Body of pancreas (tissue), 4 donors: Measurements from ENCODE around the gene EIF3A. TPM values are rescaled to one million over a fixed set of nuclear protein-coding genes. Genes with fewer than 3 reads are reported as not detected.
A peak's percentile ranks its signal among the peaks of the same experiment; 100 is the strongest.

Experiments
- ATAC-seq: fragments of 150-250 bp; one replicate; pipeline ENCODE4 v1.9.1; 2016
- DNase-seq, 4 donors: peaks; one replicate each; pipeline ENCODE4 v3.0.0-alpha.2; 2019
- H3K27ac ChIP-seq, 4 donors: fragments of 200-600 bp; sonication (generic); 1 replicate in 3 of 4; 2 replicates in 1 of 4; pipeline versions ENCODE4 v1.5.1 to v1.6.1; 2016 to 2019; ENCODE audit warnings: mild to moderate bottlenecking in 1 of 4, mixed read lengths in 1 of 4, moderate library complexity in 1 of 4
- H3K27me3 ChIP-seq, 2 donors: fragments of 200-600 bp; sonication (generic); one replicate each; pipeline ENCODE4 v1.6.0; 2016; ENCODE audit warnings: mild to moderate bottlenecking in 1 of 2
- H3K36me3 ChIP-seq, 2 donors: fragments of 200-600 bp; sonication (generic); replicated peaks in 1 of 2; 2 replicates each; pipeline ENCODE4 v1.5.1; 2016; ENCODE audit warnings: low read depth in 2 of 2; ENCODE audit not compliant: insufficient read depth in 1 of 2
- H3K4me1 ChIP-seq: fragments of 200-600 bp; sonication (generic); one replicate; pipeline ENCODE4 v1.6.0; 2016
- H3K4me3 ChIP-seq, 2 donors: fragments of 200-600 bp; sonication (generic); 1 replicate in 1 of 2; 2 replicates in 1 of 2; pipeline ENCODE4 v1.5.1; 2016 to 2019
- H3K9me3 ChIP-seq, 3 donors: fragments of 200-600 bp; sonication (generic); 1 replicate in 2 of 3; 2 replicates in 1 of 3; pipeline ENCODE4 v1.5.1; 2016
- CTCF ChIP-seq, 7 experiments: fragments of 450-650 bp in 4 of 7; fragments of 200-600 bp in 3 of 7; sonication (generic) in 3 of 7; IDR thresholded peaks; one replicate each; pipeline ENCODE4 v1.5.1; 2016 to 2019; ENCODE audit warnings: antibody characterized with exemption in 7 of 7
- POLR2A ChIP-seq, 3 donors: fragments of 450-650 bp; IDR thresholded peaks; one replicate each; pipeline ENCODE4 v1.6.1; 2016; ENCODE audit warnings: antibody characterized with exemption in 3 of 3, mild to moderate bottlenecking in 2 of 3
- WGBS, 2 donors: methylation state at CpG; one replicate each; pipeline ENCODE4 v1.1.5; 2017; 5-methylcytosine and 5-hydroxymethylcytosine counted together
- intact Hi-C: fragments of 100-400 bp; cut with DNase I; formaldehyde crosslinking; loops from one replicate; pipeline ENCODE4 v1.15.1; 2023
- total RNA-seq, 2 donors: library from RNA; depleted of rRNA; stranded (reverse); fragments of >200 nt; gene quantifications; one replicate each; pipeline ENCODE4 v1.1.0, GENCODE V29; 2016

EIF3A gene
- total RNA-seq, 2 donors from 2014 or later: 107 to 114 TPM

- Histone ChIP-seq H3K27me3 (no peaks in the 10 kb centered on the region), H3K4me3 (no peak overlapping the region), H3K4me1 (peaks cover 27% of the 10 kb centered on the region), H3K36me3 (no peaks in the 10 kb centered on the region), H3K27ac (no peak overlapping the region), H3K9me3 (no peaks in the 10 kb centered on the region)
- intact Hi-C loops: no loop called here
- TF ChIP-seq POLR2A (IDR thresholded peaks at IDR 0.05) (no peak), CTCF (IDR thresholded peaks at IDR 0.05) (no peak)
- no peak for DNase-seq
- 65 to 73% methylated on average over 8 of the region's 8 CpGs for WGBS, 2 donors
- ATAC-seq: no peak
These were observed 57.6 kb downstream of the EIF3A start for GRCh38 chr10:119022846-119023552.

GRCh38 chr10:119020627-119020946 is 60.0 kb downstream of the EIF3A start:
- WGBS, 2 donors: 28 to 29% methylated on average over 1 to 2 of the region's 2 CpGs
- Histone ChIP-seq H3K9me3 (no peaks in the 10 kb centered on the region), H3K4me1 (peaks cover 10% of the 10 kb centered on the region), H3K36me3 (no peaks in the 10 kb centered on the region), H3K27ac (no peak overlapping the region), H3K27me3 (no peaks in the 10 kb centered on the region), H3K4me3 (no peak overlapping the region)
- intact Hi-C loops: no loop called here
- TF ChIP-seq CTCF (IDR thresholded peaks at IDR 0.05) (no peak), POLR2A (IDR thresholded peaks at IDR 0.05) (no peak)
- ATAC-seq (no peak), DNase-seq (no peak)

- Histone ChIP-seq H3K27ac (no peak overlapping the region), H3K36me3 (no peaks in the 10 kb centered on the region), H3K27me3 (no peaks in the 10 kb centered on the region), H3K4me3 (no peak overlapping the region), H3K9me3 (no peaks in the 10 kb centered on the region), H3K4me1 (peaks cover 7% of the 10 kb centered on the region)
- WGBS, 2 donors: 56 to 58% methylated on average over 4 of the region's 4 CpGs
- intact Hi-C loops: no loop called here
- ATAC-seq (no peak), DNase-seq (no peak)
- no peak for TF ChIP-seq CTCF (IDR thresholded peaks at IDR 0.05)
- no peak for TF ChIP-seq POLR2A (IDR thresholded peaks at IDR 0.05)
These were observed 73.4 kb downstream of the EIF3A start for GRCh38 chr10:119007211-119007574.

GRCh38 chr10:119006451-119007210 is 74.0 kb downstream of the EIF3A start:
- Histone ChIP-seq H3K36me3 (no peaks in the 10 kb centered on the region), H3K4me3 (no peak overlapping the region), H3K27me3 (no peaks in the 10 kb centered on the region), H3K27ac (no peak overlapping the region), H3K9me3 (no peaks in the 10 kb centered on the region), H3K4me1 (peaks cover 7% of the 10 kb centered on the region)
- ATAC-seq: peak; percentile 77
- no peak for TF ChIP-seq CTCF (IDR thresholded peaks at IDR 0.05)
- no peak for TF ChIP-seq POLR2A (IDR thresholded peaks at IDR 0.05)
- DNase-seq: peak; percentile 41 to 71 (median 58)
- WGBS, 2 donors: 27 to 45% methylated on average over 8 to 9 of the region's 9 CpGs
- intact Hi-C loops: no loop called here
